Astrocyte of the spinal cord (primary cell): ENCODE data around the gene TAS1R2.

ENCODE experiments used
- DNase-seq: peaks from one replicate; pipeline ENCODE4 v3.0.0; 2011; ENCODE audit warnings: low read depth, low spot score
- H3K4me3 ChIP-seq: 2 replicates; pipeline ENCODE4 v1.5.1; 2011; ENCODE audit warnings: low read depth, mild to moderate bottlenecking, low read length, moderate library complexity
- CTCF ChIP-seq: IDR thresholded peaks from 2 replicates; pipeline ENCODE4 v1.5.1; 2012; ENCODE audit warnings: low read depth, mild to moderate bottlenecking, low read length, inconsistent platforms
- in situ Hi-C: cut with HindIII; loops from 2 replicates; pipeline ENCODE4 v1.10.0; 2017; ENCODE audit warnings: low sequenced_read_pairs

Gene TAS1R2

GRCh38 chr1:18805150-18805879 is 54.1 kb downstream of the TAS1R2 start:
- no peak overlapping the region for H3K4me3 ChIP-seq
- in situ Hi-C loops, result no loop called here
- DNase-seq, result no peak
- TF ChIP-seq CTCF, result no peak

- in situ Hi-C loops, result no loop called here
- no peak for TF ChIP-seq CTCF
- H3K4me3 ChIP-seq, result no peak overlapping the region
- no peak for DNase-seq
Measured at GRCh38 chr1:18803851-18804250, 55.6 kb downstream of the TAS1R2 start.

- no peak for TF ChIP-seq CTCF
- no peak overlapping the region for H3K4me3 ChIP-seq
- in situ Hi-C loops, result no loop called here
- DNase-seq, result no peak
Measured at GRCh38 chr1:18803151-18803791, 56.2 kb downstream of the TAS1R2 start.

- DNase-seq, result no peak
- no peak for TF ChIP-seq CTCF
- no peak overlapping the region for H3K4me3 ChIP-seq
- in situ Hi-C loops, result no loop called here
Measured at GRCh38 chr1:18802231-18802630, 57.2 kb downstream of the TAS1R2 start.

GRCh38 chr1:18800258-18800657 is 59.2 kb downstream of the TAS1R2 start:
- no peak for TF ChIP-seq CTCF
- H3K4me3 ChIP-seq, result no peak overlapping the region
- in situ Hi-C loops, result no loop called here
- no peak for DNase-seq

GRCh38 chr1:18799454-18799853 is 60.0 kb downstream of the TAS1R2 start:
- TF ChIP-seq CTCF, result no peak
- H3K4me3 ChIP-seq, result no peak overlapping the region
- no peak for DNase-seq
- in situ Hi-C loops, result no loop called here
